Heart right ventricle (tissue), 16 donors: ENCODE results near the gene CAPN2. TPM values are rescaled to one million over a fixed set of nuclear protein-coding genes. Genes with fewer than 3 reads are reported as not detected.
"Not testable (repeated sequence)": the region's sequence is repeated elsewhere in the genome, so short reads cannot be mapped to it uniquely, and the experiment has no call there.

Experiments used
- ATAC-seq, 8 donors: fragments of 200-7000 bp; cut with Tn5 transposase; one replicate each; pipeline ENCODE4 v1.9.1; 2020; ENCODE audit warnings: mild to moderate bottlenecking in 8 of 8, moderate library complexity in 8 of 8, moderate number of reproducible peaks in 1 of 8
- DNase-seq, 2 donors: peaks; one replicate each; pipeline ENCODE4 v3.0.0-alpha.2; 2020
- H3K27ac ChIP-seq, 10 donors: fragments of 200-600 bp; sonication (generic) in 2 of 10; one replicate each; pipeline versions ENCODE4 v1.5.0 to v1.8.0; 2020 to 2022; ENCODE audit warnings: mild to moderate bottlenecking in 3 of 10
- H3K27me3 ChIP-seq, 7 donors: fragments of 200-600 bp; one replicate each; pipeline ENCODE4 v1.8.0; 2021 to 2022; ENCODE audit warnings: mild to moderate bottlenecking in 2 of 7
- H3K36me3 ChIP-seq, 9 donors: fragments of 200-600 bp; sonication (generic) in 1 of 9; one replicate each; pipeline versions ENCODE4 v1.5.0 to v1.8.0; 2020 to 2022; ENCODE audit warnings: mild to moderate bottlenecking in 2 of 9
- H3K4me1 ChIP-seq, 9 donors: fragments of 200-600 bp; sonication (generic) in 1 of 9; one replicate each; pipeline versions ENCODE4 v1.5.0 to v1.8.0; 2020 to 2022; ENCODE audit warnings: mild to moderate bottlenecking in 4 of 9
- H3K4me3 ChIP-seq, 10 donors: fragments of 200-600 bp; sonication (generic) in 2 of 10; one replicate each; pipeline versions ENCODE4 v1.5.0 to v1.8.0; 2020 to 2022; ENCODE audit warnings: mild to moderate bottlenecking in 7 of 10, moderate library complexity in 2 of 10
- H3K9me3 ChIP-seq, 11 donors: fragments of 200-600 bp in 10 of 11; sonication (generic) in 2 of 11; one replicate each; pipeline versions ENCODE4 v1.5.0 to v1.8.0; 2013 to 2022; ENCODE audit warnings: mild to moderate bottlenecking in 2 of 11, control low read depth in 1 of 11, moderate library complexity in 1 of 11
- CTCF ChIP-seq, 9 donors: fragments of 200-600 bp; sonication (generic) in 2 of 9; IDR thresholded peaks; one replicate each; pipeline versions ENCODE4 v1.5.0 to v1.8.0; 2021 to 2022; ENCODE audit warnings: antibody characterized with exemption in 9 of 9, mild to moderate bottlenecking in 5 of 9, moderate library complexity in 1 of 9
- WGBS, 2 donors: extraction: QIAGEN DNeasy Blood & Tissue Kit; methylation state at CpG; one replicate each; pipeline ENCODE4 v1.1.7; 2013; ENCODE audit warnings: inconsistent platforms in 1 of 2; 5-methylcytosine and 5-hydroxymethylcytosine counted together
- intact Hi-C, 10 donors: fragments of 100-400 bp; cut with DNase I; formaldehyde crosslinking; loops; one replicate each; pipeline versions ENCODE4 v1.11.1 to v1.14.2; 2022
- polyA plus RNA-seq, 2 donors: library from polyadenylated mRNA; stranded (reverse); fragments of 200-250 nt; gene quantifications; one replicate each; pipeline ENCODE4 v1.2.3, GENCODE V29; 2013
- total RNA-seq, 10 donors: library from RNA; stranded (reverse); fragmentation: NEBNext Ultra II Directional in 3 of 10; extraction: Animal tissue kit (Norgen Biotek cat#: 25700) in 3 of 10; gene quantifications; one replicate each; pipeline versions ENCODE4 v1.2.1 to v1.2.4, GENCODE V29; 2021 to 2023
- donor health status: Arrhythmogenic right ventricular cardiomyopathy.
- donor health status: ischemic (EF 13 %, LVEDD 7.1; RV severe dilation, severe dysfunction).
- donor health status: healthy with polysubstance abuse.
- donor health status: DM: no; HTN: yes; CAD: no.
- donor health status: DM: no; HTN: no; CAD: no.
- donor health status: ischemic (EF 25% LVEDD 6.9; RV normal size, moderate dysfunction).
- donor health status: ischemic (EF 25% LVEDD 5.7; RV mildly dilated, moderate dysfunction).
- donor health status: healthy.
- donor health status: DM: yes; HTN: yes; CAD: no.
- donor health status: Ischemic cardiomyopathy.
- donor health status: ischemic (EF 35%, LVEDD 5.7; RV mildly dilated, moderate dysfunction).
- donor health status: nonischemic (EF 11% LVEDD 7.7; RV severe dilation, severe dysfunction).
- donor health status: DM: yes; HTN: yes; CAD: no.
- donor health status: PGD.
- donor health status: ischemic (EF 29% LVEDD 5.4; RV normal size, mild dysfunction).
- donor health status: nonischemic (EF 23%, LVEDD 6.1; RV moderate dilation, normal function).

Gene CAPN2
- total and polyA plus RNA-seq, 12 donors: 62.4 to 107 (median 77.6) TPM

DNA sequence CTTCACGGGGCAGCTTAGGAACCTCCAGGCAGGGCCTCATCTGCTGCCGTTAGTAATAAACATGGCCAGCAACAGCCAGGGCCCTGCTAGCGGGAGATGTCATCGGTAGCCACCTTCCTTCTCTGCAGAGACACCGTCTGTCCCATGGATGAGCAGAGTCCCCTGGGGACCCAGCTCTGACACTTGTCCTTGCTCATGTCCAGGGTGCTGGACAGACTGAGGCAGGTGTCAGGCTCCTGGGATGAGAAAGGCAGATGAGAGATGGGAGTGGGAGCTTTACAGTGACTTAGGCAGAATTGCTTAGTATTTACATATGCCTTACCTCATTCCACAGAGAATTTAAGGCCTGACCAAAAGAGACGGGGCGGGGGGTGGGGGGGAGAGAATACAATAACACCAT lies 25.0 kb downstream of the CAPN2 start:
- 76 to 90% methylated on average over 7 of the region's 7 CpGs for WGBS, 2 donors
- peaks cover 30 to 95% (median 80%) of the 10 kb centered on the region in 9 donors for H3K4me1 ChIP-seq
- H3K27ac ChIP-seq: peak overlapping the region in 1 of 10 donors; percentile 25
- intact Hi-C loops: no loop called here
- no peaks in the 10 kb centered on the region for H3K27me3 ChIP-seq
- no peak for ATAC-seq
- peaks cover 0 to 32% (median 0%) of the 10 kb centered on the region in 9 donors for H3K36me3 ChIP-seq
- no peaks in the 10 kb centered on the region for H3K9me3 ChIP-seq
- DNase-seq: no peak
- TF ChIP-seq CTCF (IDR thresholded peaks at IDR 0.05): no peak
- H3K4me3 ChIP-seq: no peak overlapping the region

DNA sequence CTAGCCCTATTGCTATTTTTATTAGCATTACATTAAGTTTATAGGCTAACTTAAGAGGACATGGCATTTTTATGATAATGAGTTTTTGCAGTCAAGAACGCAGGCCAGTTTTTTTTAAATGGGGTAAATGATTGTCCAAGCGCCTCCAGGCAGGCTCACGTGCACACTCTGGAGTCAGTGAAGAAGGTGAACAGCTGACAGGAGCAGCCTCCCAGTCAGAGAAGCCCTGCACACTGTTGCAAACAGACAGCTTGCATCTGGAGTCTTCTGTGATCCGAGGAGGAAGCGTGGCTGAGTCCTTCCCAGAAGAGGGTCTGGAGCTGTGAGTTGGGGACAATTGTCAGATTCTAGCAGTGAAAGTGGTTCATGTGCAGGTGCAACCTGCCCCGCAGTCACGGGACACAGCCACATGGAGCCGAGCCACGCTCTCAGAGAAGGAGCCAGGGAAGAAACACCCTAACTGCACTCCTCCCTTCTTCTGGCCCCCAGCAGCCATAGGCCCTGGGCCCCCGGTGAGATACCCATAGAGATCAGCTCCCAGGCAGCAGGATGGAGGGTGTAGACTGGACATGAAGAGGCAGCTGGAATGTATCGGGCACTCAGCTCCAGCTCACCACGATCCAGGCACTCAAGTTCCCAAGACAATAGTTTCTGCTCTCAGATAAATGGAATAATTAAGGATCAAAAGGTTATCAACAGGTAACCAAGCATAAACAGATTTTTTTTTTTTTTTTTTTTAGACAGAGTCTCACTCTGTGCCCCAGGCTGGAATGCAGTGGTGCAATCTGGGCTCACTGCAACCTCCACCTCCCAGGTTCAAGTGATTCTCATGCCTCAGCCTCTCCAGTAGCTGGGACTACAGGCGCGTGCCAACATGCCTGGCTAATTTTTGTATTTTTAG lies 26.4 kb downstream of the CAPN2 start:
- peaks cover 0 to 26% (median 0%) of the 10 kb centered on the region in 9 donors for H3K36me3 ChIP-seq
- WGBS, 2 donors: 58 to 63% methylated on average over 14 of the region's 14 CpGs
- H3K27ac ChIP-seq: peak overlapping the region in 9 of 10 donors; percentile 13 to 71 (median 65)
- ATAC-seq (peak in 3 of 8 donors; percentile 17 to 37 (median 27)), DNase-seq (no peak)
- H3K9me3 ChIP-seq: no peaks in the 10 kb centered on the region
- H3K27me3 ChIP-seq: no peaks in the 10 kb centered on the region
- peaks cover 25 to 94% (median 68%) of the 10 kb centered on the region in 9 donors for H3K4me1 ChIP-seq
- intact Hi-C loops: no loop called here
- no peak for TF ChIP-seq CTCF (IDR thresholded peaks at IDR 0.05)
- no peak overlapping the region for H3K4me3 ChIP-seq

DNA sequence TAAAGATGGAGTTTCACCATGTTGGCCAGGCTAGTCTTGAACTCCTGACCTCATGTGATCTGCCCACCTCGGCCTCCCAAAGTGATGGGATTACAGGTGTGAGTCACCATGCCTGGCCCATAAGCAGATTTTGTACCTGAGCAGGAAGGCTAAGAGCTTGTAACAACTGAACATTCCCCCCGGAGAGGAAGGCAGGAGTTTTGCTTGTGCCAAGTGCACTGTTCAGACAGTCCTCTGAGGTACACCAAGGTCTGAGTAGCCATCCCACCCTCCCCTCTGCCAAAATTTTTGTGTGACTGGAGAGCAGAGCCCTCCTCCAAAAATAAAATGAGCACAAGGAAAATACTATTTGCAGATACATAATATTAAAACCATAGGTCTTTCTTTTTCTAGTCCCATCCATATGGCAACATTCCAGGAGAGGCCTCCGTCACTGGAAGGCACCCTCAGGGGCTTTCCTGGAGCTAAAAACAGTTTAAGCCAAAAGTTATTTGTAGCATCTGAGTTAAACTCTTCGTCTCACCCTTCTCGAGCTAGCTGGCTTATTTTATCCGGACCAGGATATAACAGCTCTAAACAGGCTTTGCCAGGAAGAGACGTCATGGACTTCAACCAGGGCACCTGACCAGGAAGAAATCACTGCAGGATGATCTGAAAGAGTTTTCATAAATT lies 27.2 kb downstream of the CAPN2 start:
- peak in 7 of 8 donors; percentile 47 to 82 (median 62) for ATAC-seq
- intact Hi-C loops: no loop called here
- Histone ChIP-seq H3K27me3 (no peaks in the 10 kb centered on the region), H3K27ac (peak overlapping the region; percentile 13 to 71 (median 66)), H3K4me1 (peaks cover 22 to 94% (median 60%) of the 10 kb centered on the region in 9 donors), H3K36me3 (peaks cover 0 to 27% (median 6%) of the 10 kb centered on the region in 9 donors), H3K9me3 (no peaks in the 10 kb centered on the region), H3K4me3 (no peak overlapping the region)
- no peak for TF ChIP-seq CTCF (IDR thresholded peaks at IDR 0.05)
- WGBS, 2 donors: 21 to 22% methylated on average over 7 of the region's 7 CpGs
- DNase-seq: peak in 1 of 2 donors; percentile 48

DNA sequence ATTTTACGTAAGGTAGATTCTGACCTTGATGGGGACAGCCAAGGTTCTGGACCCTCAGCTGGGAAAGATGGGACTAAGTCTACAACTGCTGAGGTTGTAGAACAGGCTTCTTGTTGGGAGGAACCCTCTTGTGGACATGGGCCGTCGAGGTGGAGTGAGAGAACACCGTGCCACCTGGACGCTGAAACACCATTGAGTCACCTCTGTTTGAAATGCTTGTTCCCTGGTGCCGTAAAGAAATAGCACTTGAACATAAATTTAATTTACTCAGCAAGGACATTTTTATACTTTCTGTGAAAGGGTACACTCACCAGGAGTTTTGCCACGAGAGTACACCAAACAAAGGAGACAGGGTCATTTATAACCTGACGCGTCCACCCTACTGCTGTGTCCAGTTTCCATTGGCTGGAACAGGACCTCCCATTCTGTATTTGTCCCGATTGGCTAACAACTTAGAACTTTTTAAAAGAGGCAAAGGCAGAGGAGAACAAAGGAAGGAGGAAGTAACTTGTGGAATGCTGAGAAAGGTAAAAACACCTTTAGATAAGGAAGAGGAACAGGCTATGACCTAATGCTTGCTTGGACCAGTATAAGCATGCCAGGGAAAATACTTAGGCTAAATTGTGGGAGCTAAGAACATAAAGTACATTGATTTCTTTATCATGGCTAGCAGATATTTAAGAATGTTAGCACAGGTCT lies 27.8 kb downstream of the CAPN2 start:
- H3K27me3 ChIP-seq, DNase-seq, ATAC-seq, H3K9me3 ChIP-seq, H3K4me3 ChIP-seq, intact Hi-C loops: not testable (repeated sequence)
- 75 to 79% methylated on average over 10 of the region's 10 CpGs for WGBS, 2 donors
- Histone ChIP-seq H3K36me3 (peaks cover 0 to 33% (median 8%) of the 10 kb centered on the region in 9 donors), H3K27ac (peak overlapping the region in 8 of 10 donors; percentile 33 to 71 (median 66)), H3K4me1 (peaks cover 22 to 89% (median 53%) of the 10 kb centered on the region in 9 donors)
